HG02870 (cell line): Measurements from ENCODE around the gene OR10AD1.
A peak's percentile ranks its signal among the peaks of the same experiment; 100 is the strongest.
"Not testable (repeated sequence)": the region's sequence is repeated elsewhere in the genome, so short reads cannot be mapped to it uniquely, and the experiment has no call there.

ENCODE experiments used
- ATAC-seq: cut with Tn5 transposase; IDR thresholded peaks from one replicate; pipeline ENCODE4 v1.9.1; 2021; ENCODE audit warnings: mild to moderate bottlenecking, moderate library complexity; ENCODE audit not compliant: unreplicated experiment

Gene OR10AD1

DNA sequence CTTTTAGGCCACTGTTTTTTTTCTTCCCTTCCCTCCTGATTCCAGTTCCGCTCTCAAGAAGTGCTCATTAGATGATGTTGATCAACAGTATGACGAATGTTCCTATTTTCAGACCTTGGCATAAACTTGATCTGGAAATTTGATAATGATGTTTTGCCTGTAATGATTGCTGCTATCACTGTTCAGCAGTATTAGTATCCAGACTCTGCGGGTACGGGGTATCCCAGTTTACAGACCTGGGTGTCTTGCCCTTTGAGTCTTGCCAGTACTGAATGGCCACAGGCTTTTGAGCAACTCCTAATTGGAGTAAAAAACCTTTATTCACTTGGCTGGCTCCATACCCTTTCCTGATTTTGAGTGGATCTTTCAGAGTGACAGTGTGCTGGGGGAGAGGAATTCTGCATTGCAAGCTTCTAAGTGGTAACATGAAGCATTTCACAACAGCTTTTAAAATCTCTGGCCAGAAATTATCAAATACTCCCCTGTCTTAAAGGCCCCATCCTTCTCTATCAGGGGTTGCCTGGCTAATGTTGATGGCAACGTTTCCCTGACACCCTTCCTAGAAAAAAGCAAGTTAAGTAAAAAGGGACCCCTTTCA lies 39.8 kb downstream of the OR10AD1 start:
- no peak for ATAC-seq

DNA sequence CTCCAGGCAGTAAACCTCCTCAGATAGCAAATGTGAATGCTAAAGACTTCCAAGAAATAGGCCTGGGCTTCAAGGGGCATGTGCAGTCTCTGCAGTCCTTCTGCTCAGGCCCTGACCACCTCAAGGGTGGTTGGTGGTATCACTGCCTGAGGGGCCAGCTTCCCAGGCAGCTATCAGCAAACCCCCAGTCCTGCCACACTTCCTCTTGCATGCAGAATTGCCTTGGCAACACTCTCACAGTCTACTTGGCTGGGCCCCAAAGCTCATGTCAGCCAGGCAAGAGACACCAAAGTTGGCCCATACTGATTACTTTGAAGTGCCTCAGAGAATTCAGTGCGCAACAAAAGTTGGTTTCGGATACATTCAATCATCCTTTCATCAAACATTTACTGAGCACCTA lies 42.3 kb downstream of the OR10AD1 start:
- ATAC-seq, result no peak

DNA sequence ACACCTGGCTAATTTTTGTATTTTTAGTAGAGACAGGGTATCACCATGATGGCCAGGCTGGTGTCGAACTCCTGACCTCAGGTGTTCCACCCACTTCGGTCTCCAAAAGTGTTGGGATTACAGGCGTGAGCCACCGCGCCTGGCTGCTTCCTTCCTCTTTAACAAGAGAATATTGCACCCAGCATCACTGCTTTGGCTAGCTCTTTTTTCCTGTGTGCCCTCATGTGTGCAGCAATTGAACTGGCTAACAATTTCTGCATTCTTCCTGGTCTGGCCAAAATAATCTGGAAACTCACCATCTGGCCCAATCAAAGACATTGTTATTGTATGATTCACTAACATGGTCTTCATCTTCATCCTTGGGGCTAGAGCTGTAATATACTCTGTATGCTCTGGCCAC lies 43.0 kb downstream of the OR10AD1 start:
- no peak for ATAC-seq

DNA sequence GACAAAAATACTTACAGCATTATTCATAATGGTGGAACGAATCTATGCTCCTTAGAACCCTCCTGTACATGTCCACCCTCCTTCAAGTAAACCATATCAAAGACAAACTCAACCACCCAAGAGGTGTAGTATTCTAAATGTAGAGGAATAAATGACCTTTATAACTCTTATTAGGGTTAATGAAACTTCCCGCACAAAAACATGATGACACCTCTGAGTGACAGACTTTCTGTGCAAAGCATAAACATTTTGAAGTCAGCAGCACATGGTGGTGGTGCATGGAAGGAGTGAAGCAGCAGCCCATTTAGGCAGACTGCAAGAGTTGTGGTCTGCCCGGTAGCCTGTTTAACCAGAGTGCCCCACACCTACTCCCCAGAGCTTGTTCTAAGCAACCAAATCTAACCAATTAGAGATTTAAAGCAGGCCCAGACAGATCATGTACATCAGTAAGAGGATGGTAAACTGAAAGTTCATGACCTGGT lies 45.2 kb downstream of the OR10AD1 start:
- peak; percentile 3 for ATAC-seq

DNA sequence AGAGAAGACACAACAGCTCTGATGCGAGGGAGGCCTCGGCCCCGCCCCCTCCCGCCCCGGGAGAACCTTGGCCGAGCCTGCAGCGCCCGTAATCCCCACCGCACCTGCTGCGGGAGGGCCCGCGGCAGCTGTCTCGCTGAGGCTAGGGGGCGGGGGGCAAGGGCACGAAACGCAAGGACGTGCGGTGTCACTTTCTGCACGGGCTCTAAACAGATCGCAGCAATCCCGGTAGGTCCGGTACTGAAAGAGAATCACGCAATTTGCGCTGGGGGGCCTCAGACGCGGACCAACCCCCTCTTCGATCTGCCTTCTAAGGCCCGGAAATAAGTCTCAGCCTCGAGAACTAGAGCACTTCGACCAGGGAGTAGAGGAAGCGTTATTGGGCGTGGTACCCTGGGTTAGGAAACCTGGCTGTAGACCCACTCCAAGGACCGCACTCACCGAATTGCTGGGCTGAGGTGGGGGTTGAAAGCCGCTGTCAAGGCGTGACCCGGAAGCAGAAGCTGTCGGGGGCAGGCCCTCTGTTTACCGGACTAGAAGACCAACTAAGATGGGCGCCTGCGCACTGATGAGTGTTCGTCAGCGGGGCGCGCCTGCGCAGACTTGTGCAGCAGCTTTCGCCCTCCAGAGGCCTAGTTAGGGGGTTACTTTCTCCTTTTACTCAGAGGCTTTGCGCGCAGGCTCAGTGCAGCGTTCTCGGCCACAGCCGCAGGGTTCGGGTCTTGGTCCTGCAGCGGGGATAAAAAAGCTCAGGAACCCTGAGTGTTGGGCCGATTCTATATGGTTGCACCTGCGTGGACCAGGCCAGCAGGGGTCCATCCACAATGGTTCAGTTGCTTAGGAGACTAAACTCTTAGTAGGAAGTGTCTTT lies 45.8 kb downstream of the OR10AD1 start, which contains the start of gene ASB8:
ASB8 (minus strand) TSS at position 498 of the 871 bp plus-strand sequence. CDS start 4,019 bp downstream, outside the sequence.
- peak; percentile 89 for ATAC-seq

DNA sequence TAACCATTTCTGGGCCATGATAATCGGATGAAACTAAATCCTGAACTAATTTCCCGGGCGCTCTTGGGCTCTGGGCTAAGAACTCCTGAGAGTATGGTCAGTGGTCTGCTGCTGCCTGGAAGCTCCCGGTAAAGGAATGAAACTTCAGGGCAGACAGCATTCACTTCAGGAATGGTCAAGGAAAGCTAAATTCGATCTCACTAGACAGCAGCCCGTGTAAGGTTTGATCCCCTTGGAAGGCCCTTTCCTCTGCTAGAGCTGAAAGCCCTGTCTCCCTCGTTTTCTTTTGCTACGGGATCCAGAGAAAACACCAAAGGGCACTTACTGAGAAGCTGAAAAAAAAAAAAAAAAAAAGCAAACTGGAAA lies 46.5 kb downstream of the OR10AD1 start:
- ATAC-seq, result no peak

DNA sequence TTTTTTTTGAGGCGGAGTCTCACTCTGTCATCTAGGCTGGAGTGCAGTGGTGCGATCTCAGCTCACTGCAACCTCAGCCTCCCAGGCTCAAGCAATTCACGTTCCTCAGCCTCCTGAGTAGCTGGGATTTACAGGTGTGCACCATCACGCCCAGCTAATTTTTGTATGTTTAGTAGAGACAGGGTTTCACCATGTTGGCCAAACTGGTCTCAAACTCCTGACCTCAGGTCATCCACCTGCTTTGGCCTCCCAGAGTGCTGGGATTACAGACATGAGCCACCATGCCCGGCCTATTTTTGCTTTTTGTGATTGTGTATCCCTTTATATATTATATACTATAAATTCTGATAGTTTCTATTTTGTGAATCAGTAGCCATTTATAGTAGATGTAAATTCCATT lies 47.3 kb downstream of the OR10AD1 start:
- ATAC-seq, result not testable (repeated sequence)
